Suprapubic skin (tissue), 4 donors: Measurements from ENCODE around the gene UBXN11.
A peak's percentile ranks its signal among the peaks of the same experiment; 100 is the strongest.

Experiments
- EP300 ChIP-seq: sonication (generic); formaldehyde crosslinking; IDR thresholded peaks from one replicate; pipeline ENCODE4 v1.6.1; 2017; ENCODE audit warnings: antibody characterized with exemption
- POLR2A ChIP-seq, 2 donors: fragments of 450-650 bp; IDR thresholded peaks; one replicate each; pipeline ENCODE4 v1.6.1; 2017; ENCODE audit warnings: antibody characterized with exemption in 2 of 2, mild to moderate bottlenecking in 2 of 2, moderate library complexity in 2 of 2
- POLR2AphosphoS5 ChIP-seq, 3 donors: sonication (generic); formaldehyde crosslinking; IDR thresholded peaks; one replicate each; pipeline ENCODE4 v1.6.1; 2017; ENCODE audit warnings: antibody characterized with exemption in 3 of 3
- TF ChIP-seq, protein P1 (sequence below), 2 donors: fragments of 200-600 bp in 1 of 2; fragments of 450-650 bp in 1 of 2; sonication (generic) in 1 of 2; IDR thresholded peaks; one replicate each; pipeline ENCODE4 v1.5.1; 2016 to 2019; ENCODE audit warnings: antibody characterized with exemption in 2 of 2, mild to moderate bottlenecking in 1 of 2, moderate library complexity in 1 of 2

GRCh38 chr1:26279456-26280332, 26.7 kb downstream of the UBXN11 start, which contains the start of gene SH3BGRL3:
- TF ChIP-seq, protein P1, sequence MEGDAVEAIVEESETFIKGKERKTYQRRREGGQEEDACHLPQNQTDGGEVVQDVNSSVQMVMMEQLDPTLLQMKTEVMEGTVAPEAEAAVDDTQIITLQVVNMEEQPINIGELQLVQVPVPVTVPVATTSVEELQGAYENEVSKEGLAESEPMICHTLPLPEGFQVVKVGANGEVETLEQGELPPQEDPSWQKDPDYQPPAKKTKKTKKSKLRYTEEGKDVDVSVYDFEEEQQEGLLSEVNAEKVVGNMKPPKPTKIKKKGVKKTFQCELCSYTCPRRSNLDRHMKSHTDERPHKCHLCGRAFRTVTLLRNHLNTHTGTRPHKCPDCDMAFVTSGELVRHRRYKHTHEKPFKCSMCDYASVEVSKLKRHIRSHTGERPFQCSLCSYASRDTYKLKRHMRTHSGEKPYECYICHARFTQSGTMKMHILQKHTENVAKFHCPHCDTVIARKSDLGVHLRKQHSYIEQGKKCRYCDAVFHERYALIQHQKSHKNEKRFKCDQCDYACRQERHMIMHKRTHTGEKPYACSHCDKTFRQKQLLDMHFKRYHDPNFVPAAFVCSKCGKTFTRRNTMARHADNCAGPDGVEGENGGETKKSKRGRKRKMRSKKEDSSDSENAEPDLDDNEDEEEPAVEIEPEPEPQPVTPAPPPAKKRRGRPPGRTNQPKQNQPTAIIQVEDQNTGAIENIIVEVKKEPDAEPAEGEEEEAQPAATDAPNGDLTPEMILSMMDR (IDR thresholded peaks at IDR 0.05), result peak in 1 of 2 donors; percentile 46
- TF ChIP-seq POLR2AphosphoS5 (IDR thresholded peaks at IDR 0.05), result peak in 2 of 3 donors; percentile 42 to 87
- TF ChIP-seq POLR2A (IDR thresholded peaks at IDR 0.05), result peak; percentile 67 to 90
- TF ChIP-seq EP300, result no peak
